Measurements from ENCODE around the gene PKP4.

DNA sequence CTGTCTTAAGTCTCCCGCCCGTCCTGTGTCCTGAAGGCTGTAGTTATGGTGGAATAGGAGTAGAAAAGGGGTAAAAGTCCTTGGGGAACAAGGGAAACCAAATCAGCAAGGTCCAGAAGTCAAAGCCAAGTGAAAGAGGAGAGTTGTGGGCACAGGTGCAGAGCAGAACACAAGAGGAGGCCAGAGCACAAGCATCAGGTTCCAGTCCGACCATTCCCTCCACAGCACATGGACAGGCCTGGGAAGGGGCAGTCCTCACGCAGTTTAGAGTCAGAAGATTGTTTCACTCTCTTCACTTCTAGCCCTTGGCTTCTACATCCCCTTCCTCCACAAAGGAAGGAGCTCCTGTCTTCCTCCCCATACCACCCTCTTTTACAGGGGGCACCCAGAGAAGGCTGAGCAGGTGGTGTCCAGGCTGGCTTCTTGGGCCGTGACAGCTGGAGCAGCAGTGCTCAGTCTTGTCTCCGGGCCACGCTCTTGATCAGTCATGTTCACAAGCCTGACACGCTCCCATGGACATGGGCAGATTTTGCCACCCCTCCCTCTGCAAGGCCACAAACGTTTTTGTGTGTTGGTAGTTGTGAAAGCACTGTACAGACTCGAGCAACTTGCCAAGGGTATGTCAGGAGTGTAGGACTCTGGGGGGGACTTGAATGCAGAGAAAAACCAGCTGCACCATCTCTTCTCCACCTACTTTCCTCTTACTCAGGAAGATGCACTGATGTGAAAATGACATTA lies 199.9 kb downstream of the PKP4 start:
- TF ChIP-seq, protein P1, sequence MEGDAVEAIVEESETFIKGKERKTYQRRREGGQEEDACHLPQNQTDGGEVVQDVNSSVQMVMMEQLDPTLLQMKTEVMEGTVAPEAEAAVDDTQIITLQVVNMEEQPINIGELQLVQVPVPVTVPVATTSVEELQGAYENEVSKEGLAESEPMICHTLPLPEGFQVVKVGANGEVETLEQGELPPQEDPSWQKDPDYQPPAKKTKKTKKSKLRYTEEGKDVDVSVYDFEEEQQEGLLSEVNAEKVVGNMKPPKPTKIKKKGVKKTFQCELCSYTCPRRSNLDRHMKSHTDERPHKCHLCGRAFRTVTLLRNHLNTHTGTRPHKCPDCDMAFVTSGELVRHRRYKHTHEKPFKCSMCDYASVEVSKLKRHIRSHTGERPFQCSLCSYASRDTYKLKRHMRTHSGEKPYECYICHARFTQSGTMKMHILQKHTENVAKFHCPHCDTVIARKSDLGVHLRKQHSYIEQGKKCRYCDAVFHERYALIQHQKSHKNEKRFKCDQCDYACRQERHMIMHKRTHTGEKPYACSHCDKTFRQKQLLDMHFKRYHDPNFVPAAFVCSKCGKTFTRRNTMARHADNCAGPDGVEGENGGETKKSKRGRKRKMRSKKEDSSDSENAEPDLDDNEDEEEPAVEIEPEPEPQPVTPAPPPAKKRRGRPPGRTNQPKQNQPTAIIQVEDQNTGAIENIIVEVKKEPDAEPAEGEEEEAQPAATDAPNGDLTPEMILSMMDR (IDR thresholded peaks at IDR 0.05), result no peak
- TF ChIP-seq POLR2A (IDR thresholded peaks at IDR 0.05), result no peak
